Heart right ventricle (tissue), 16 donors: ENCODE data around the gene GDI1. TPM values are rescaled to one million over a fixed set of nuclear protein-coding genes. Genes with fewer than 3 reads are reported as not detected.

Experiments used
- ATAC-seq, 8 donors: fragments of 200-7000 bp; cut with Tn5 transposase; one replicate each; pipeline ENCODE4 v1.9.1; 2020; ENCODE audit warnings: mild to moderate bottlenecking in 8 of 8, moderate library complexity in 8 of 8, moderate number of reproducible peaks in 1 of 8
- DNase-seq, 2 donors: peaks; one replicate each; pipeline ENCODE4 v3.0.0-alpha.2; 2020
- H3K27ac ChIP-seq, 10 donors: fragments of 200-600 bp; sonication (generic) in 2 of 10; one replicate each; pipeline versions ENCODE4 v1.5.0 to v1.8.0; 2020 to 2022; ENCODE audit warnings: mild to moderate bottlenecking in 3 of 10
- H3K27me3 ChIP-seq, 7 donors: fragments of 200-600 bp; one replicate each; pipeline ENCODE4 v1.8.0; 2021 to 2022; ENCODE audit warnings: mild to moderate bottlenecking in 2 of 7
- H3K36me3 ChIP-seq, 9 donors: fragments of 200-600 bp; sonication (generic) in 1 of 9; one replicate each; pipeline versions ENCODE4 v1.5.0 to v1.8.0; 2020 to 2022; ENCODE audit warnings: mild to moderate bottlenecking in 2 of 9
- H3K4me1 ChIP-seq, 9 donors: fragments of 200-600 bp; sonication (generic) in 1 of 9; one replicate each; pipeline versions ENCODE4 v1.5.0 to v1.8.0; 2020 to 2022; ENCODE audit warnings: mild to moderate bottlenecking in 4 of 9
- H3K4me3 ChIP-seq, 10 donors: fragments of 200-600 bp; sonication (generic) in 2 of 10; one replicate each; pipeline versions ENCODE4 v1.5.0 to v1.8.0; 2020 to 2022; ENCODE audit warnings: mild to moderate bottlenecking in 7 of 10, moderate library complexity in 2 of 10
- H3K9me3 ChIP-seq, 11 donors: fragments of 200-600 bp in 10 of 11; sonication (generic) in 2 of 11; one replicate each; pipeline versions ENCODE4 v1.5.0 to v1.8.0; 2013 to 2022; ENCODE audit warnings: mild to moderate bottlenecking in 2 of 11, control low read depth in 1 of 11, moderate library complexity in 1 of 11
- WGBS, 2 donors: extraction: QIAGEN DNeasy Blood & Tissue Kit; methylation state at CpG; one replicate each; pipeline ENCODE4 v1.1.7; 2013; ENCODE audit warnings: inconsistent platforms in 1 of 2; 5-methylcytosine and 5-hydroxymethylcytosine counted together
- intact Hi-C, 10 donors: fragments of 100-400 bp; cut with DNase I; formaldehyde crosslinking; loops; one replicate each; pipeline versions ENCODE4 v1.11.1 to v1.14.2; 2022
- polyA plus RNA-seq, 2 donors: library from polyadenylated mRNA; stranded (reverse); fragments of 200-250 nt; gene quantifications; one replicate each; pipeline ENCODE4 v1.2.3, GENCODE V29; 2013
- total RNA-seq, 10 donors: library from RNA; stranded (reverse); fragmentation: NEBNext Ultra II Directional in 3 of 10; extraction: Animal tissue kit (Norgen Biotek cat#: 25700) in 3 of 10; gene quantifications; one replicate each; pipeline versions ENCODE4 v1.2.1 to v1.2.4, GENCODE V29; 2021 to 2023
- TF ChIP-seq, protein P1 (sequence below), 9 donors: fragments of 200-600 bp; sonication (generic) in 2 of 9; IDR thresholded peaks; one replicate each; pipeline versions ENCODE4 v1.5.0 to v1.8.0; 2021 to 2022; ENCODE audit warnings: antibody characterized with exemption in 9 of 9, mild to moderate bottlenecking in 5 of 9, moderate library complexity in 1 of 9
- donor health status: Arrhythmogenic right ventricular cardiomyopathy.
- donor health status: ischemic (EF 13 %, LVEDD 7.1; RV severe dilation, severe dysfunction).
- donor health status: healthy with polysubstance abuse.
- donor health status: DM: no; HTN: yes; CAD: no.
- donor health status: DM: no; HTN: no; CAD: no.
- donor health status: ischemic (EF 25% LVEDD 6.9; RV normal size, moderate dysfunction).
- donor health status: ischemic (EF 25% LVEDD 5.7; RV mildly dilated, moderate dysfunction).
- donor health status: healthy.
- donor health status: DM: yes; HTN: yes; CAD: no.
- donor health status: Ischemic cardiomyopathy.
- donor health status: ischemic (EF 35%, LVEDD 5.7; RV mildly dilated, moderate dysfunction).
- donor health status: nonischemic (EF 11% LVEDD 7.7; RV severe dilation, severe dysfunction).
- donor health status: DM: yes; HTN: yes; CAD: no.
- donor health status: PGD.
- donor health status: ischemic (EF 29% LVEDD 5.4; RV normal size, mild dysfunction).
- donor health status: nonischemic (EF 23%, LVEDD 6.1; RV moderate dilation, normal function).

The GDI1 gene
- total and polyA plus RNA-seq, 12 donors, result 67.5 to 117 (median 79.3) TPM

DNA sequence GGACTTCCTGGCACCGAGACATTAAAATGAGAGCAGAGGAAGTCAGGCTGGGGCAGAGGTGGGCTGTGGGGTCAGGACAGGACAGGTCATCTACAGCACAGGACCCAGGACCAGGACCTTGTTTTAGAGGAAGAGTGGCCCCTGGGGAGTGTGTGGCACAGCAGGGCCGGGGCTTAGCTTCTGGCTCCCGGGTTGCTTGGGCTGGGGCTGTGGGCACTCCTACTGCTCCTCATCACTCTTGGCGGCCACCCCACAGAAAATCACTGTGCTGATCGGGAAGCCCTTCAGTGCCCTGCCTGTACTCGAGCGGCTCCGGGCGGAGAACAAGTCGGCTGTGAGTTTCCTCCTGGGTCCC is 16.6 kb upstream of the GDI1 start:
- H3K36me3 ChIP-seq, result peaks cover 0 to 6% (median 0%) of the 10 kb centered on the region in 9 donors
- H3K4me1 ChIP-seq, result peaks cover 0 to 22% (median 0%) of the 10 kb centered on the region in 9 donors
- TF ChIP-seq, protein P1, sequence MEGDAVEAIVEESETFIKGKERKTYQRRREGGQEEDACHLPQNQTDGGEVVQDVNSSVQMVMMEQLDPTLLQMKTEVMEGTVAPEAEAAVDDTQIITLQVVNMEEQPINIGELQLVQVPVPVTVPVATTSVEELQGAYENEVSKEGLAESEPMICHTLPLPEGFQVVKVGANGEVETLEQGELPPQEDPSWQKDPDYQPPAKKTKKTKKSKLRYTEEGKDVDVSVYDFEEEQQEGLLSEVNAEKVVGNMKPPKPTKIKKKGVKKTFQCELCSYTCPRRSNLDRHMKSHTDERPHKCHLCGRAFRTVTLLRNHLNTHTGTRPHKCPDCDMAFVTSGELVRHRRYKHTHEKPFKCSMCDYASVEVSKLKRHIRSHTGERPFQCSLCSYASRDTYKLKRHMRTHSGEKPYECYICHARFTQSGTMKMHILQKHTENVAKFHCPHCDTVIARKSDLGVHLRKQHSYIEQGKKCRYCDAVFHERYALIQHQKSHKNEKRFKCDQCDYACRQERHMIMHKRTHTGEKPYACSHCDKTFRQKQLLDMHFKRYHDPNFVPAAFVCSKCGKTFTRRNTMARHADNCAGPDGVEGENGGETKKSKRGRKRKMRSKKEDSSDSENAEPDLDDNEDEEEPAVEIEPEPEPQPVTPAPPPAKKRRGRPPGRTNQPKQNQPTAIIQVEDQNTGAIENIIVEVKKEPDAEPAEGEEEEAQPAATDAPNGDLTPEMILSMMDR (IDR thresholded peaks at IDR 0.05), result no peak
- peak overlapping the region in 7 of 10 donors; percentile 12 to 42 (median 32) for H3K4me3 ChIP-seq
- intact Hi-C loops, result no loop called here
- H3K27me3 ChIP-seq, result no peaks in the 10 kb centered on the region
- no peaks in the 10 kb centered on the region for H3K9me3 ChIP-seq
- peak in 7 of 8 donors; percentile 17 to 56 (median 35) for ATAC-seq
- H3K27ac ChIP-seq, result peak overlapping the region; percentile 20 to 86 (median 74)
- 23 to 48% methylated on average over 10 of the region's 10 CpGs for WGBS, 2 donors
- DNase-seq, result no peak

DNA sequence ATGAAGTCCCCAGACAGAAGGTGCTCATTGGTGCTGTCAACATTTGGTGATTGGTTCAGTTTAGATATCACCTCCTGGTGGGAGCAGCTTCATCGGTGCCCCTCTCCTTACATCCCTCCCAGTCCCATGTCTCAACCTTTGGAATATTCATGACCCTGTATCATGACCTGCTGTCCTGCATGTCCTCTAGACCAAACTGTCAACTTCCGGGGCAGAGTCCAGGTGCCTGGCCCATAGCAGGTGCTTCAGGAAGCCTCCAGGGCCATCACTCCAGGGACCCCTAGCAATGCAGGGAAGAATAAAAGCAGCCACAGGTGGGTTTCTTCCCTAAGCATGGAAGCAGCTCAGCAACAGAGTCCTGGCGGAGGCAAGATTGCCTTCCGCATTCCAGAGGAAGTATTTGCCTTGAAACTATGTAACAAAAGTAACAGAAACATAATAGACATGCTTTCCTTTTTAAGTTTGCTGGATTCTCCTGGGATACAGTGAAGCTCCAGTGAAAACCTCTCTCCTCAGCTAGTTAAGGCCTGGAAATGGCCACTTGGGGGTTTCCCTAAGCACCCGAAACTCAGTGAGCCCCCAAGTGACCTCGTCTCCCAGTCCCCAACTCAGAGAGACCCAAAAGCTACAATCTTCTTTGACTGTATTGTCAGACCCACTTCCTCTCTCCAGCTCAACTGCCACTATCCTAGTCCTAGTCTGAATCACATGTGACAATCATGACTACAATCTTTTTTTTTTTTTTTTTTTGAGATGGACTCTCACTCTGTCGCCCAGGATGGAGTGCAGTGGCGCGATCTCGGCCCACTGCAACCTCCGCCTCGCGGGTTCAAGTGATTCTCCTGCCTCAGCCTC is 9.8 kb upstream of the GDI1 start:
- peak overlapping the region in 4 of 10 donors; percentile 35 to 90 (median 86) for H3K27ac ChIP-seq
- 84 to 86% methylated on average over 13 of the region's 13 CpGs for WGBS, 2 donors

DNA sequence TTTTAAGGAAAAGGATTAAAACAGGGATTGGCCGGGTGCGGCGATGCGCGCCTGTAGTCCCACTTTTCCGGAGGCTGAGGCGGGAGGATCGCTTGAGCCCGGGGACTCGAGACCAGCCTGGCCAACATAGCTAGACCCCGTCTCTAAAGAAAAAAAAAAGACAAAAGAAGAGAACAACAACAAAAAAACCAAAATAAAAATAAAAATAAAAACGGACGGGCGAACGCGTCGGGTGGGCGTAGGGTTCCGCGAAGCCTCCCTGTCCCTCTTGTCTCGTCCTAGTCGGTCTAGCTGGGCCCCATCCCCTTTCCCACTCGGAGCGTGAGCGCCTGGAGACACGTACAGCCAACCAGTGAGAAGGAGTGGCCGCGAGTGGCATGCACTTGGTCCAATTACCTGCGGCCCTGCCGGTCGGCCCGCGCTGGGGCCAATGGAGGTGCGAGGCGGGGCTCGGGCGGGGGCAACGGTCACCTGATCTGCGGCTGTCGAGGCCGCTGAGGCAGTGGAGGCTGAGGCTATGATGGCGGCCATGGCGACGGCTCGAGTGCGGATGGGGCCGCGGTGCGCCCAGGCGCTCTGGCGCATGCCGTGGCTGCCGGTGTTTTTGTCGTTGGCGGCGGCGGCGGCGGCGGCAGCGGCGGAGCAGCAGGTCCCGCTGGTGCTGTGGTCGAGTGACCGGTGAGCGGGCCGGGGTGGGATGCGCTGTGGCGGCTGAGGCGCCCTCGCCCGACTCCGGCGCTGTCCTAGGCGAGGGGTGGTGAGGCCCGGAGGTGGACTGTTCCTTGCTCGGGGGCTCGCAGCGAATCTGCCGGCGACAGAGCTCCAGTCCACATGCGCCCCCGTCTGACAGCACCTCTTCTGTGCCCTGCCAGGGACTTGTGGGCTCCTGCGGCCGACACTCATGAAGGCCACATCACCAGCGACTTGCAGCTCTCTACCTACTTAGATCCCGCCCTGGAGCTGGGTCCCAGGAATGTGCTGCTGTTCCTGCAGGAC is 8.5 kb upstream of the GDI1 start, which contains the start of gene ATP6AP1:
ATP6AP1 (plus strand) TSS at position 502 of the 996 bp plus-strand sequence; CDS start at position 518, 16 bp downstream.
- Histone ChIP-seq H3K27me3 (no peaks in the 10 kb centered on the region), H3K4me3 (peak within 1 kb of the TSS; percentile 58 to 87 (median 76)), H3K9me3 (no peaks in the 10 kb centered on the region), H3K36me3 (peaks cover 0 to 18% (median 0%) of the 10 kb centered on the region in 9 donors), H3K4me1 (peaks cover 0 to 30% (median 17%) of the 10 kb centered on the region in 9 donors), H3K27ac (peak within 1 kb of the TSS; percentile 58 to 90 (median 82))
- ATAC-seq (peak; percentile 95 to 99 (median 98)), DNase-seq (peak; percentile 92 to 94)
- WGBS, 2 donors, result 7 to 14% methylated on average over 56 to 87 of the region's 87 CpGs
- intact Hi-C loops, result no loop called here
- TF ChIP-seq, protein P1 (IDR thresholded peaks at IDR 0.05), result peak in 2 of 9 donors; percentile 30

More for the DNA sequence above, 9.8 kb upstream of the GDI1 start:
- no peak for DNase-seq
- H3K4me3 ChIP-seq, result peak overlapping the region in 2 of 10 donors; percentile 72 to 80
- H3K36me3 ChIP-seq, result peaks cover 0 to 6% (median 0%) of the 10 kb centered on the region in 9 donors
- TF ChIP-seq, protein P1 (IDR thresholded peaks at IDR 0.05), result no peak
- intact Hi-C loops, result no loop called here
- H3K9me3 ChIP-seq, result no peaks in the 10 kb centered on the region
- no peaks in the 10 kb centered on the region for H3K27me3 ChIP-seq
- H3K4me1 ChIP-seq, result peaks cover 0 to 30% (median 17%) of the 10 kb centered on the region in 9 donors
- no peak for ATAC-seq

DNA sequence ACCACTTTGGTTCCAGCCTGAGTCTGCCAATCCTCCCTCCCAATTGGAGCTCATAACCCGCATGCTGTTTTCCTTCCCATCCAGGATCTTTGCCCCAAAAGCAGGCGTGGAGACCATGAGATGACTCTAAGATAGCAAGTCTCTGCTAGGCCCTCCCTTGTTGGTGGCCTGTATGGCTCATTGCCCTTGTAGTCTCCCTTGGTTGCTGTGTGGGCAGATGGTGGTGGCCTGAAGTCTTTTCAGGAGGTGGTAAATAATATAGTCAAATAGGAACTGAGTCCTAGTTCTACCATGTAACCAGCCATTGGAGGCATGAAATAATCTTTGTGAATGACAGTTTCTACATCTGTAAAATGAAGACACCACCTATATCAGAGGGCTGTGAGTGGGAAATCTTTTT is 7.2 kb upstream of the GDI1 start:
- 83 to 87% methylated on average over 2 of the region's 2 CpGs for WGBS, 2 donors

More for the DNA sequence above, 7.2 kb upstream of the GDI1 start:
- Histone ChIP-seq H3K27me3 (no peaks in the 10 kb centered on the region), H3K4me3 (peak overlapping the region in 6 of 10 donors; percentile 71 to 84 (median 79)), H3K9me3 (no peaks in the 10 kb centered on the region), H3K27ac (peak overlapping the region in 3 of 10 donors; percentile 81 to 90 (median 84)), H3K4me1 (peaks cover 0 to 30% (median 17%) of the 10 kb centered on the region in 9 donors), H3K36me3 (peaks cover 0 to 29% (median 0%) of the 10 kb centered on the region in 9 donors)
- DNase-seq (no peak), ATAC-seq (no peak)
- intact Hi-C loops, result no loop called here
- TF ChIP-seq, protein P1 (IDR thresholded peaks at IDR 0.05), result no peak
